HepG2 (cell line): Measurements from ENCODE around the gene TAP1. TPM values are rescaled to one million over a fixed set of nuclear protein-coding genes. Genes with fewer than 3 reads are reported as not detected.

ENCODE experiments used
- ATAC-seq: fragments of 200-7000 bp; cut with Tn5 transposase; 3 replicates; pipeline ENCODE4 v1.9.1; 2020; ENCODE audit warnings: mild to moderate bottlenecking, moderate library complexity
- BruUV-seq: library from RNA; stranded (reverse); fragments of 400-500 nt; replicated peaks from 2 replicates; lab custom pipeline; 2021; lab: Mats Ljungman, UMichigan
- CTCF ChIA-PET: fragments of 300-600 bp; formaldehyde crosslinking; extraction: SDS; loops from one replicate; lab custom pipeline; 2021; ENCODE audit warnings: low total read pairs, inconsistent platforms, low intra/inter-chr PET ratio; lab: Yijun Ruan, JAX
- POLR2A ChIA-PET: fragments of 350-600 bp; sonication (Branson Sonifier 250); formaldehyde crosslinking; loops from one replicate; lab custom pipeline; 2020; ENCODE audit warnings: antibody characterized with exemption, inconsistent platforms; lab: Yijun Ruan, JAX
- DNase-seq: peaks from one replicate; pipeline ENCODE4 v3.0.0-alpha.2; 2015; ENCODE audit warnings: low spot score
- FAIRE-seq: peaks from 3 replicates; lab custom pipeline; 2011; peaks lifted over from hg19 to GRCh38; lab: Jason Lieb, UNC
- H2AFZ ChIP-seq: one replicate; pipeline ENCODE4 v1.6.1; 2011; ENCODE audit warnings: low read length, inconsistent platforms
- H3K27ac ChIP-seq: fragments of 300-600 bp; 3 replicates; pipeline ENCODE4 v1.8.0; 2011; ENCODE audit warnings: mixed run types, mild to moderate bottlenecking, mixed read lengths, low read length, inconsistent platforms; ENCODE audit not compliant: insufficient read depth; ENCODE audit errors: extremely low read length
- H3K27me3 ChIP-seq, 2 experiments: fragments of 200-600 bp in 1 of 2; 2 replicates in 1 of 2; 3 replicates in 1 of 2; pipeline versions ENCODE4 v1.6.0 to v1.8.0; 2011; ENCODE audit warnings: low read length in 2 of 2, mild to moderate bottlenecking in 2 of 2, moderate library complexity in 2 of 2, inconsistent platforms in 1 of 2; ENCODE audit not compliant: insufficient read depth in 2 of 2, control insufficient read depth in 1 of 2
- H3K36me3 ChIP-seq, 2 experiments: fragments of 200-600 bp in 1 of 2; replicated peaks in 1 of 2; 2 replicates in 1 of 2; 3 replicates in 1 of 2; pipeline versions ENCODE4 v1.5.1 to v1.8.0; 2011; ENCODE audit warnings: low read length in 2 of 2, inconsistent platforms in 1 of 2; ENCODE audit not compliant: insufficient read depth in 2 of 2, control insufficient read depth in 1 of 2
- H3K4me1 ChIP-seq: 2 replicates; pipeline ENCODE4 v1.5.1; 2012; ENCODE audit warnings: low read length, inconsistent platforms; ENCODE audit not compliant: insufficient read depth
- H3K4me2 ChIP-seq: 2 replicates; pipeline ENCODE4 v1.6.0; 2011; ENCODE audit warnings: low read depth, low read length, inconsistent platforms
- H3K4me3 ChIP-seq, 3 experiments: fragments of 200-600 bp in 1 of 3; sonication (generic), shearing (Covaris generic) in 1 of 3; replicated peaks in 1 of 3; 2 replicates each; pipeline ENCODE4 v1.5.1; 2011 to 2016; ENCODE audit warnings: low read length in 3 of 3, inconsistent platforms in 2 of 3, low read depth in 2 of 3, mild to moderate bottlenecking in 2 of 3, control low read depth in 1 of 3, mixed read lengths in 1 of 3; ENCODE audit not compliant: insufficient read depth in 1 of 3
- H3K79me2 ChIP-seq: one replicate; pipeline ENCODE4 v1.6.1; 2011; ENCODE audit warnings: low read length, inconsistent platforms; ENCODE audit not compliant: insufficient read depth
- H3K9ac ChIP-seq: 2 replicates; pipeline ENCODE4 v1.6.0; 2011; ENCODE audit warnings: mild to moderate bottlenecking, low read depth, low read length, inconsistent platforms; ENCODE audit not compliant: insufficient read depth
- H3K9me3 ChIP-seq: 2 replicates; pipeline ENCODE4 v1.5.1; 2012; ENCODE audit warnings: mild to moderate bottlenecking, low read length
- H4K20me1 ChIP-seq: 2 replicates; pipeline ENCODE4 v1.6.0; 2011; ENCODE audit warnings: inconsistent platforms, mild to moderate bottlenecking, low read length, moderate library complexity; ENCODE audit not compliant: insufficient read depth
- EHMT2 ChIP-seq: fragments of 200-600 bp; sonication (generic); IDR thresholded peaks from 2 replicates; pipeline ENCODE4 v1.7.0; 2017; ENCODE audit warnings: antibody characterized with exemption, low read depth, low read length, borderline replicate concordance
- ETV6 ChIP-seq: sonication (generic); formaldehyde crosslinking; conservative IDR thresholded peaks from 2 replicates; pipeline ENCODE4 v1.4.0; 2020; ENCODE audit warnings: missing genetic modification reagents
- FOXM1 ChIP-seq: sonication (generic); formaldehyde crosslinking; IDR thresholded peaks from 2 replicates; pipeline ENCODE4 v1.5.0; 2020; ENCODE audit warnings: missing genetic modification reagents
- KAT8 ChIP-seq: IDR thresholded peaks from 2 replicates; pipeline ENCODE4 v1.6.1; 2016; ENCODE audit warnings: missing genetic modification reagents, missing compliant biosample characterization
- MTA1 ChIP-seq: sonication (generic); formaldehyde crosslinking; IDR thresholded peaks from 2 replicates; pipeline ENCODE4 v1.4.0; 2020; ENCODE audit warnings: missing genetic modification reagents, mild to moderate bottlenecking, borderline replicate concordance
- MYC ChIP-seq: sonication (generic); formaldehyde crosslinking; IDR thresholded peaks from 2 replicates; pipeline ENCODE4 v1.9.0; 2021; ENCODE audit warnings: missing genetic modification reagents, borderline replicate concordance
- NRL ChIP-seq: sonication (generic); formaldehyde crosslinking; IDR thresholded peaks from 2 replicates; pipeline ENCODE4 v1.5.0; 2020; ENCODE audit warnings: missing genetic modification reagents, mild to moderate bottlenecking, moderate library complexity, borderline replicate concordance
- SP5 ChIP-seq: IDR thresholded peaks from 2 replicates; pipeline ENCODE4 v1.6.1; 2016; ENCODE audit warnings: low read depth, borderline replicate concordance
- STAG1 ChIP-seq: sonication (generic); formaldehyde crosslinking; IDR thresholded peaks from 2 replicates; pipeline ENCODE4 v1.4.0; 2020; ENCODE audit warnings: missing genetic modification reagents
- TEAD2 ChIP-seq: sonication (generic); formaldehyde crosslinking; IDR thresholded peaks from 2 replicates; pipeline ENCODE4 v1.9.0; 2021; ENCODE audit warnings: missing genetic modification reagents
- ZNF263 ChIP-seq: sonication (generic); formaldehyde crosslinking; IDR thresholded peaks from 2 replicates; pipeline ENCODE4 v1.4.0; 2020; ENCODE audit warnings: missing genetic modification reagents
- ZNF605 ChIP-seq: sonication (generic); formaldehyde crosslinking; IDR thresholded peaks from 2 replicates; pipeline ENCODE4 v1.8.0; 2022; ENCODE audit warnings: mild to moderate bottlenecking, missing genetic modification reagents
- ZNF724P ChIP-seq: sonication (generic); formaldehyde crosslinking; IDR thresholded peaks from 2 replicates; pipeline ENCODE4 v1.8.0; 2022; ENCODE audit warnings: missing genetic modification reagents, borderline replicate concordance
- ZNF761 ChIP-seq: sonication (generic); formaldehyde crosslinking; conservative IDR thresholded peaks from 2 replicates; pipeline ENCODE4 v1.4.0; 2020; ENCODE audit warnings: mild to moderate bottlenecking, missing genetic modification reagents
- WGBS: methylation state at CpG from one replicate; pipeline ENCODE4 v1.1.6; 2017; ENCODE audit warnings: low lambda C conversion rate; 5-methylcytosine and 5-hydroxymethylcytosine counted together
- in situ Hi-C: cut with HindIII; loops from 2 replicates; pipeline ENCODE4 v1.10.0; 2017; ENCODE audit warnings: low pct_unique_long_range_greater_than_20kb; ENCODE audit not compliant: extremely low pct_ligation_motif_present
- intact Hi-C: fragments of 100-400 bp; cut with micrococcal nuclease; formaldehyde crosslinking; loops from one replicate; pipeline ENCODE4 v1.10.0; 2022; ENCODE audit not compliant: unreplicated experiment
- polyA plus RNA-seq, 8 experiments: library from polyadenylated mRNA; depleted of rRNA in 3 of 8; stranded (reverse) in 7 of 8; unstranded in 1 of 8; fragments of >200 nt; fragmentation: Illumina TruSeq in 4 of 8; extraction: Trizol in 4 of 8; gene quantifications; 2 replicates each; pipeline versions ENCODE4 v1.2.1 to v1.2.3, GENCODE V29; 2011 to 2016; ENCODE audit warnings: low read depth in 4 of 8, missing spikeins in 1 of 8, mixed read lengths in 1 of 8; ENCODE audit not compliant: insufficient read depth in 1 of 8
- total RNA-seq, 5 experiments: library from RNA; depleted of rRNA; stranded (reverse); fragments of >200 nt; fragmentation: Illumina TruSeq; extraction: Trizol; gene quantifications; 2 replicates each; pipeline ENCODE4 v1.2.3, GENCODE V29; 2016; ENCODE audit warnings: low read depth in 1 of 5
- TF ChIP-seq, protein P1 (sequence below): IDR thresholded peaks from 2 replicates; pipeline ENCODE4 v1.6.1; 2016; ENCODE audit warnings: control low read depth
- TF ChIP-seq, protein P2 (sequence below): IDR thresholded peaks from 2 replicates; pipeline ENCODE4 v1.6.1; 2016; ENCODE audit warnings: mild to moderate bottlenecking
- TF ChIP-seq, protein P3 (sequence below): sonication (generic); formaldehyde crosslinking; IDR thresholded peaks from 2 replicates; pipeline ENCODE4 v1.4.0; 2020; ENCODE audit warnings: mild to moderate bottlenecking, low read depth, missing genetic modification reagents

The TAP1 gene
- total and polyA plus RNA-seq, 2 of the 13 experiments (the other 11 are each of a cell fraction or from before 2014, with no cell fraction given) = 31.2 to 52.2 TPM

DNA sequence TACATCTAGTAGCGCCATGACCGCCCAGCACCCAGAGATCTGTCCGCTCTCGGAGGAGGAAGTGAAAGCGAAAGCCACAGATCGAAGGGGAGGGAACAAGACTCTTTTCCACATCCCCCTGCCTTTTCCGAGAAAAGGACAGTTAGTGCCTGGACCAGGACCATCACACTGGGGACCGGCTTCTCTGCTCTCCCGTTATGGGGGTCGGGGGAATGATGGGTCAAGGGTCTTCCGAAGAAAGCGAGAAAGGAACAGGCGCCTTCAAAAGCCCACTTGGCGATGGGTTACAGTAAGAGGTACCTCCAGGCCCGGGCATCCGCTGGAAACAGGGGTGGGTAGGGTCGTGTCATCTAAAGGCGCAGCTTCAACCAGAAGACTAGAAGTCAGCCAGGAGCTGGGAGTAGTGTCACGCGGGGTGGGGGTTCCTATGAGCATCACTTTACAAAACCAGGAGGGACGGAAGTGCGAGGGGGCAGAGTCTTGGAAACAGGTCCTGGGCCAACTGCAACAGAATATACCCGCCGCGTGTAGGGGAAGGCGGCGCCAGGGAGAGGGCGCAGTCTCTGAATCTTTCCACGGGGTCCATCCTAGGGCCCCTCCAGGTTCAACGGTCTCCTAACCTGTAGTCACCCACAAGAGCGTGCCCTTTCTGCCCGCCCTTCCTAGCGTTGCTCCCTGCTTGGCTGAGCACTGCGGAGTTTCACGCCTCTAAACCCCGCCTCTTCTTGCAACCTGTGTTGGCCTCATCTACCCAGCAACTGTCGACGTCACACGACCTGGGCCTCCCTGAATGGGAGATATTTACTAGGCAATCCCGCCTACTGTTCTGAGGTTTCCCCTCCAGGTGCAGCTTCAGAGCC, 9.3 kb downstream of the TAP1 start, which contains the start of gene PSMB8 (continued):
- TF ChIP-seq SP5 (peak; percentile 56), TEAD2 (no peak), KAT8 (peak; percentile 43; the same call in 1 of the 2 replicates), STAG1 (CRISPR knock-in tag) (no peak)
- TF ChIP-seq, protein P1, sequence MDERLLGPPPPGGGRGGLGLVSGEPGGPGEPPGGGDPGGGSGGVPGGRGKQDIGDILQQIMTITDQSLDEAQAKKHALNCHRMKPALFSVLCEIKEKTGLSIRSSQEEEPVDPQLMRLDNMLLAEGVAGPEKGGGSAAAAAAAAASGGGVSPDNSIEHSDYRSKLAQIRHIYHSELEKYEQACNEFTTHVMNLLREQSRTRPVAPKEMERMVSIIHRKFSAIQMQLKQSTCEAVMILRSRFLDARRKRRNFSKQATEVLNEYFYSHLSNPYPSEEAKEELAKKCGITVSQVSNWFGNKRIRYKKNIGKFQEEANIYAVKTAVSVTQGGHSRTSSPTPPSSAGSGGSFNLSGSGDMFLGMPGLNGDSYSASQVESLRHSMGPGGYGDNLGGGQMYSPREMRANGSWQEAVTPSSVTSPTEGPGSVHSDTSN (CRISPR knock-in tag) = no peak
- TF ChIP-seq, all 625 proteins: peak for 153

GRCh38 chr6:32843331-32843978, 10.0 kb downstream of the TAP1 start:
- POLR2A ChIA-PET = interaction anchor here (1.0 to 3.0 kb wide), 3 partner anchors 10 to 129 kb away, joined by 3 to 41 read pairs (median 25); partner anchors contain the start of genes PSMB9 and TAP1
- whole genome bisulfite sequencing = 9% methylated on average over 28 of the region's 28 CpGs
- peak overlapping the region; percentile 80 for H3K4me2 ChIP-seq
- TF ChIP-seq ZNF761 (CRISPR knock-in tag) (0 out of 2 replicates have a peak, but pooled peaks have one; percentile 5), FOXM1 (CRISPR knock-in tag) (no peak), MYC (CRISPR knock-in tag) (peak; percentile 24; the same call in 1 of the 2 replicates), ZNF724P (CRISPR knock-in tag) (peak; percentile 34; the same call in 1 of the 2 replicates), NRL (CRISPR knock-in tag) (0 out of 2 replicates have a peak, but pooled peaks have one; percentile 13), MTA1 (CRISPR knock-in tag) (peak; percentile 50; the same call in 1 of the 2 replicates), ETV6 (CRISPR knock-in tag) (peak; percentile 38; the same call in 1 of the 2 replicates), ZNF605 (no peak), EHMT2 (no peak), ZNF263 (0 out of 2 replicates have a peak, but pooled peaks have one; percentile 26)
- TF ChIP-seq, protein P2, sequence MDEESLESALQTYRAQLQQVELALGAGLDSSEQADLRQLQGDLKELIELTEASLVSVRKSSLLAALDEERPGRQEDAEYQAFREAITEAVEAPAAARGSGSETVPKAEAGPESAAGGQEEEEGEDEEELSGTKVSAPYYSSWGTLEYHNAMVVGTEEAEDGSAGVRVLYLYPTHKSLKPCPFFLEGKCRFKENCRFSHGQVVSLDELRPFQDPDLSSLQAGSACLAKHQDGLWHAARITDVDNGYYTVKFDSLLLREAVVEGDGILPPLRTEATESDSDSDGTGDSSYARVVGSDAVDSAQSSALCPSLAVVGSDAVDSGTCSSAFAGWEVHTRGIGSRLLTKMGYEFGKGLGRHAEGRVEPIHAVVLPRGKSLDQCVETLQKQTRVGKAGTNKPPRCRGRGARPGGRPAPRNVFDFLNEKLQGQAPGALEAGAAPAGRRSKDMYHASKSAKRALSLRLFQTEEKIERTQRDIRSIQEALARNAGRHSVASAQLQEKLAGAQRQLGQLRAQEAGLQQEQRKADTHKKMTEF (CRISPR knock-in tag) = 0 out of 2 replicates have a peak, but pooled peaks have one; percentile 23
- TF ChIP-seq, protein P3, sequence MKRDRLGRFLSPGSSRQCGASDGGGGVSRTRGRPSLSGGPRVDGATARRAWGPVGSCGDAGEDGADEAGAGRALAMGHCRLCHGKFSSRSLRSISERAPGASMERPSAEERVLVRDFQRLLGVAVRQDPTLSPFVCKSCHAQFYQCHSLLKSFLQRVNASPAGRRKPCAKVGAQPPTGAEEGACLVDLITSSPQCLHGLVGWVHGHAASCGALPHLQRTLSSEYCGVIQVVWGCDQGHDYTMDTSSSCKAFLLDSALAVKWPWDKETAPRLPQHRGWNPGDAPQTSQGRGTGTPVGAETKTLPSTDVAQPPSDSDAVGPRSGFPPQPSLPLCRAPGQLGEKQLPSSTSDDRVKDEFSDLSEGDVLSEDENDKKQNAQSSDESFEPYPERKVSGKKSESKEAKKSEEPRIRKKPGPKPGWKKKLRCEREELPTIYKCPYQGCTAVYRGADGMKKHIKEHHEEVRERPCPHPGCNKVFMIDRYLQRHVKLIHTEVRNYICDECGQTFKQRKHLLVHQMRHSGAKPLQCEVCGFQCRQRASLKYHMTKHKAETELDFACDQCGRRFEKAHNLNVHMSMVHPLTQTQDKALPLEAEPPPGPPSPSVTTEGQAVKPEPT (CRISPR knock-in tag) = 0 out of 2 replicates have a peak, but pooled peaks have one; percentile 19

More at GRCh38 chr6:32843331-32843978, 10.0 kb downstream of the TAP1 start:
- Histone ChIP-seq H2AFZ (peak overlapping the region; percentile 64), H3K9me3 (no peaks in the 10 kb centered on the region), H4K20me1 (no peaks in the 10 kb centered on the region), H3K4me1 (peaks cover 16% of the 10 kb centered on the region), H3K36me3 (peaks cover 0 to 1% of the 10 kb centered on the region in 2 experiments; a peak in 2 of 5 replicates), H3K4me3 (peak overlapping the region; percentile 73 to 85 (median 75)), H3K9ac (peak overlapping the region; percentile 67), H3K79me2 (no peaks in the 10 kb centered on the region), H3K27ac (peak overlapping the region; percentile 20), H3K27me3 (no peaks in the 10 kb centered on the region; a peak in 1 of 5 replicates)
- BruUV-seq = TSS peak; percentile 44
- no peak for DNase-seq
- CTCF ChIA-PET = no interaction called here
- ATAC-seq = peak; percentile 15
- in situ Hi-C loops (no loop called here), intact Hi-C loops (no loop called here)
- peak; percentile 42 for FAIRE-seq
